Psoas muscle (tissue), 8 donors: ENCODE measurements around the gene PHB1. TPM values are rescaled to one million over a fixed set of nuclear protein-coding genes. Genes with fewer than 3 reads are reported as not detected.

Experiments used
- ATAC-seq, 4 donors: fragments of 200-7000 bp; cut with Tn5 transposase; one replicate each; pipeline ENCODE4 v1.9.1; 2020; ENCODE audit warnings: moderate library complexity in 3 of 4, mild to moderate bottlenecking in 2 of 4
- DNase-seq, 2 donors: peaks; one replicate each; pipeline ENCODE4 v3.0.0-alpha.2; 2020
- H3K27ac ChIP-seq: fragments of 200-600 bp; one replicate; pipeline ENCODE4 v1.8.0; 2022
- H3K27me3 ChIP-seq, 3 donors: fragments of 200-600 bp in 1 of 3; one replicate each; pipeline versions ENCODE4 v1.6.1 to v1.8.0; 2013 to 2022; ENCODE audit warnings: low read length in 2 of 3, mild to moderate bottlenecking in 2 of 3, moderate library complexity in 1 of 3; ENCODE audit not compliant: insufficient read depth in 3 of 3
- H3K36me3 ChIP-seq, 2 donors: fragments of 200-600 bp in 1 of 2; one replicate each; pipeline versions ENCODE4 v1.6.1 to v1.8.0; 2013 to 2022; ENCODE audit warnings: low read depth in 1 of 2, mild to moderate bottlenecking in 1 of 2, moderate library complexity in 1 of 2; ENCODE audit not compliant: insufficient read depth in 1 of 2
- H3K4me1 ChIP-seq: fragments of 200-600 bp; one replicate; pipeline ENCODE4 v1.8.0; 2022
- H3K4me3 ChIP-seq: fragments of 200-600 bp; one replicate; pipeline ENCODE4 v1.8.0; 2022; ENCODE audit warnings: mild to moderate bottlenecking
- H3K9me3 ChIP-seq: fragments of 200-600 bp; one replicate; pipeline ENCODE4 v1.8.0; 2022
- CTCF ChIP-seq: fragments of 200-600 bp; IDR thresholded peaks from one replicate; pipeline ENCODE4 v1.8.0; 2022; ENCODE audit warnings: antibody characterized with exemption
- WGBS, 3 donors: extraction: QIAGEN DNeasy Blood & Tissue Kit; methylation state at CpG; one replicate each; pipeline versions ENCODE4 v1.1.6 to v1.1.7; 2013; 5-methylcytosine and 5-hydroxymethylcytosine counted together
- intact Hi-C, 2 donors: fragments of 100-400 bp; cut with DNase I; formaldehyde crosslinking; loops; one replicate each; pipeline versions ENCODE4 v1.11.0 to v1.14.2; 2022
- polyA plus RNA-seq, 3 donors: library from polyadenylated mRNA; stranded (reverse); fragments of 200-250 nt; gene quantifications; one replicate each; pipeline ENCODE4 v1.2.3, GENCODE V29; 2013
- total RNA-seq, 4 donors: library from RNA; stranded (reverse); fragmentation: NEBNext Ultra II Directional in 2 of 4; extraction: Animal tissue kit (Norgen Biotek cat#: 25700) in 2 of 4; gene quantifications; one replicate each; pipeline versions ENCODE4 v1.2.1 to v1.2.4, GENCODE V29; 2021 to 2023
- donor health status: healthy with polysubstance abuse.
- donor health status: DM: no; HTN: no; CAD: no; lungs with moderate emphysema.
- donor health status: Bipolar disorder and iron deficiency.
- donor health status: healthy.
- donor health status: DM: yes; HTN: yes; CAD: no.
- donor health status: DM: no; HTN: no; CAD: no.
- donor health status: DM: no; HTN: no; CAD: no.
- donor health status: DM: yes; HTN: yes; CAD: no.

The PHB1 gene
- total and polyA plus RNA-seq, 7 donors: 134 to 364 (median 198) TPM

- 17 to 20% (median 19%) methylated on average over 30 of the region's 30 CpGs for whole genome bisulfite sequencing, 3 donors
- Histone ChIP-seq H3K36me3 (no peaks in the 10 kb centered on the region), H3K4me1 (no peaks in the 10 kb centered on the region), H3K27ac (no peak overlapping the region), H3K27me3 (peaks cover 0 to 19% (median 12%) of the 10 kb centered on the region in 3 donors), H3K9me3 (no peaks in the 10 kb centered on the region), H3K4me3 (no peak overlapping the region)
- ATAC-seq: no peak
- intact Hi-C loops: loop anchor here in 1 of 2 donors (5.0 to 10.0 kb wide), 2 partner anchors 34 to 266 kb away; partner anchors contain the start of gene SLC35B1
- TF ChIP-seq CTCF: no peak
- no peak for DNase-seq
Observed at GRCh38 chr17:49438436-49439278, 24.0 kb upstream of the PHB1 start.

GRCh38 chr17:49437696-49438435, 23.2 kb upstream of the PHB1 start:
- no peaks in the 10 kb centered on the region for H3K36me3 ChIP-seq
- H3K27me3 ChIP-seq: peaks cover 0 to 19% (median 12%) of the 10 kb centered on the region in 3 donors
- WGBS, 3 donors: 89 to 93% (median 90%) methylated on average over 7 of the region's 7 CpGs
- no peak for DNase-seq
- H3K27ac ChIP-seq: no peak overlapping the region
- ATAC-seq: no peak
- H3K4me3 ChIP-seq: no peak overlapping the region
- intact Hi-C loops: loop anchor here in 1 of 2 donors (2.0 to 10.0 kb wide), 3 partner anchors 34 to 267 kb away; partner anchors contain the start of gene SLC35B1
- H3K4me1 ChIP-seq: no peaks in the 10 kb centered on the region
- no peaks in the 10 kb centered on the region for H3K9me3 ChIP-seq
- TF ChIP-seq CTCF: no peak

GRCh38 chr17:49436174-49436573, 21.5 kb upstream of the PHB1 start:
- H3K4me3 ChIP-seq: no peak overlapping the region
- no peak for DNase-seq
- WGBS, 3 donors: 51 to 78% (median 72%) methylated on average over 4 of the region's 4 CpGs
- peaks cover 0 to 19% (median 7%) of the 10 kb centered on the region in 3 donors for H3K27me3 ChIP-seq
- no peak for ATAC-seq
- no peaks in the 10 kb centered on the region for H3K4me1 ChIP-seq
- no peaks in the 10 kb centered on the region for H3K36me3 ChIP-seq
- intact Hi-C loops: loop anchor here in 1 of 2 donors (2.0 to 10.0 kb wide), 3 partner anchors 36 to 269 kb away; partner anchors contain the start of gene SLC35B1
- no peak for TF ChIP-seq CTCF
- H3K27ac ChIP-seq: no peak overlapping the region
- H3K9me3 ChIP-seq: no peaks in the 10 kb centered on the region

- TF ChIP-seq CTCF: no peak
- ATAC-seq: peak in 2 of 4 donors; percentile 30 to 52
- no peak overlapping the region for H3K4me3 ChIP-seq
- no peak for DNase-seq
- WGBS, 3 donors: 18 to 45% (median 40%) methylated on average over 4 of the region's 4 CpGs
- intact Hi-C loops: loop anchor here (2.0 to 10.0 kb wide), 4 partner anchors 37 to 269 kb away; partner anchors contain the start of gene SLC35B1 (in 1 of the 2)
- H3K27ac ChIP-seq: no peak overlapping the region
- H3K27me3 ChIP-seq: peaks cover 0 to 19% (median 7%) of the 10 kb centered on the region in 3 donors
- no peaks in the 10 kb centered on the region for H3K9me3 ChIP-seq
- no peaks in the 10 kb centered on the region for H3K36me3 ChIP-seq
- no peaks in the 10 kb centered on the region for H3K4me1 ChIP-seq
Observed at GRCh38 chr17:49435671-49436029, 21.0 kb upstream of the PHB1 start.
